Parathyroid adenoma (tissue), 2 donors: ENCODE results near the gene HPD.

Experiments
- H2AFZ ChIP-seq: fragments of 300-600 bp; sonication (generic); one replicate; pipeline ENCODE4 v1.7.0; 2017; ENCODE audit warnings: antibody characterized with exemption, mild to moderate bottlenecking
- H3K27ac ChIP-seq: fragments of 300-600 bp; sonication (generic); one replicate; pipeline ENCODE4 v1.7.0; 2017
- H3K27me3 ChIP-seq: fragments of 300-600 bp; sonication (generic); one replicate; pipeline ENCODE4 v1.7.0; 2017; ENCODE audit warnings: low read length; ENCODE audit not compliant: control insufficient read depth, insufficient read depth
- H3K36me3 ChIP-seq: fragments of 300-600 bp; sonication (generic); one replicate; pipeline ENCODE4 v1.7.0; 2017; ENCODE audit warnings: low read length; ENCODE audit not compliant: control insufficient read depth, insufficient read depth
- H3K4me1 ChIP-seq: fragments of 300-600 bp; sonication (generic); one replicate; pipeline ENCODE4 v1.7.0; 2017; ENCODE audit warnings: control low read depth
- H3K4me2 ChIP-seq: fragments of 300-600 bp; sonication (generic); one replicate; pipeline ENCODE4 v1.7.0; 2017; ENCODE audit warnings: low read length
- H3K4me3 ChIP-seq: fragments of 300-600 bp; sonication (generic); one replicate; pipeline ENCODE4 v1.7.0; 2017; ENCODE audit warnings: low read depth, low read length
- H3K79me2 ChIP-seq: fragments of 300-600 bp; sonication (generic); one replicate; pipeline ENCODE4 v1.7.0; 2017; ENCODE audit warnings: control low read depth
- H3K9ac ChIP-seq: fragments of 300-600 bp; sonication (generic); one replicate; pipeline ENCODE4 v1.7.0; 2017; ENCODE audit warnings: mild to moderate bottlenecking
- H3K9me3 ChIP-seq: fragments of 300-600 bp; sonication (generic); one replicate; pipeline ENCODE4 v1.7.0; 2017; ENCODE audit warnings: low read length; ENCODE audit not compliant: control insufficient read depth
- CTCF ChIP-seq: fragments of 300-600 bp; sonication (generic); IDR thresholded peaks from one replicate; pipeline ENCODE4 v1.7.0; 2017; ENCODE audit warnings: antibody characterized with exemption, mild to moderate bottlenecking
- donor health status: primary hyperparathyroidism.

Gene HPD

DNA sequence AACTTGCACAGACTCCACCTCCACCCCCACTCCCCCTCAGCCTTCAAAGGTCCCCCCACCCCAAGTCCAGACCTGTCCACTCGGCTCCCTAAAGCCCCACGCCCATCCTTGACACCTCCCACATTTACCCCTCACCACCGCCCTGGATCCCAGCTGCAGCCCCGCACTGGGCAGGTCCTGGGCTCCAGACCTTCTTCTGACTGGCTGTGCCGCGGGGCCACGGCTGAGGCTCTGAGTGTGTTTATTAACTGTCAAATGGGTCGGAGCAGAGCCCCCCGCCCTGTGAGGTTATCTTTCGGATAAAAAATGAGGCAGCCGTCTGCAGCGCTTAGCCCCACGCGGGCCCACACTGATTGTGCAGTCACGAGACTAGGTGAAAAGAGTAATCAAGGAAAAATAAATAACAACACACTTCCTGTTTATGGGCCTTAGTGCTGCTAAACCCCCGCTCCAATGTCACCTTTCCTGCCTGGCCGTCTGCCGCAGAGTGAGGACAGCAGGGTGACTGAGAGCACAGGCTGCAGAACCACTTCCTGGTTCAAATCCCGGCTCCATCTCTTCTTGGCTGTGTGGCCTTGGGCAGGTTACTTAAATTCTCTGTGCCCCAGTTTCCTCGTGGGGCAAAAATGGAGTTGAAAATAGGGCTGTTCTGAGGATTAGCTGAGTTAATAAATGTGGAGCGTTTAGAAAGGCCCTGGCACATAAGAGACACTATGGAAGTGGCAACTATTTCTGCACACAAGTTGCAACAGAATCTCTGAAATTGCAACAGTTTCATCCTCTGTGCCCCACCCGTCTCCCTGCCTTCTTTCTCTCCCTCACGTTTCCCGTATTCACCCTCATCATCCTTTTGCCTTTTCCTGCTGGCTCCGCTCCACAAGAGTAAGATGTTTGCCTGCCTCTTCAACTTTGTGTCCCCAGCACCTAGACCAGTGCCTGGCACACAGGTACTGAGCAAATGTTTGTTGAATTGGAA lies 45.5 kb downstream of the HPD start:
- Histone ChIP-seq H3K4me1 (peaks cover 9% of the 10 kb centered on the region), H3K27me3 (no peaks in the 10 kb centered on the region), H3K79me2 (peaks cover 55% of the 10 kb centered on the region), H2AFZ (no peak overlapping the region), H3K36me3 (no peaks in the 10 kb centered on the region), H3K9ac (no peak overlapping the region), H3K27ac (no peak overlapping the region), H3K4me2 (peak overlapping the region; percentile 90), H3K9me3 (no peaks in the 10 kb centered on the region), H3K4me3 (no peak overlapping the region)
- no peak for TF ChIP-seq CTCF

DNA sequence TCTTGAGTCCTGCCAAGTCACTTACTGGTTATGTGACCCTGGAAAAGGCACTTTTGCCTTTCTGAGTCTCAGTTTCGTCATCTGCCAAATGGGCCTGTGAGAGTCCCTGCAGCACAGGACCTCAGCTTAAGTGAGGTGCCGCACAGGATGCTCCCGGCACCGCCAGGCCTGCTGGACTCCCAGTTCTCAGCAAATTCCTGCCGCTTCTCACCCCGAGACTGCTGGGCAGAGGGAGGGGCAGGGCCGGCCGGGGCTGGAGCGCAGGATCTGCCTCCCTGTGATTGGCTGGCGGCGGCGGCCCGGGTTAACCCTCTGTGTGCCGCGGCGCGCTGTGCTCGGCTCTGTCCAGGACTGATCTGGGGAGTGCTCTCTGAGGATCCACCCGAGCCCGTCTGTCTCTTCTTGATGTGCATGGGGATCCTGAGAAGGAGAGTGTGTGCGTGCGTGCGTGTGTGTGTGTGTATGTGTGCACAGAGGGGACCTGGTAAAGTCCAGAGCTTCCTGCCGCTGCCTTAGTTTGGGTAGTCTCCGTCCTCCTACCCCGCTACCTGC lies 46.3 kb downstream of the HPD start:
- H3K4me2 ChIP-seq = peak overlapping the region; percentile 90
- no peaks in the 10 kb centered on the region for H3K36me3 ChIP-seq
- H3K27ac ChIP-seq = peak overlapping the region; percentile 55
- no peaks in the 10 kb centered on the region for H3K27me3 ChIP-seq
- H2AFZ ChIP-seq = no peak overlapping the region
- H3K9ac ChIP-seq = no peak overlapping the region
- H3K79me2 ChIP-seq = peaks cover 51% of the 10 kb centered on the region
- TF ChIP-seq CTCF = no peak
- H3K4me3 ChIP-seq = peak overlapping the region; percentile 79
- peaks cover 9% of the 10 kb centered on the region for H3K4me1 ChIP-seq
- no peaks in the 10 kb centered on the region for H3K9me3 ChIP-seq

DNA sequence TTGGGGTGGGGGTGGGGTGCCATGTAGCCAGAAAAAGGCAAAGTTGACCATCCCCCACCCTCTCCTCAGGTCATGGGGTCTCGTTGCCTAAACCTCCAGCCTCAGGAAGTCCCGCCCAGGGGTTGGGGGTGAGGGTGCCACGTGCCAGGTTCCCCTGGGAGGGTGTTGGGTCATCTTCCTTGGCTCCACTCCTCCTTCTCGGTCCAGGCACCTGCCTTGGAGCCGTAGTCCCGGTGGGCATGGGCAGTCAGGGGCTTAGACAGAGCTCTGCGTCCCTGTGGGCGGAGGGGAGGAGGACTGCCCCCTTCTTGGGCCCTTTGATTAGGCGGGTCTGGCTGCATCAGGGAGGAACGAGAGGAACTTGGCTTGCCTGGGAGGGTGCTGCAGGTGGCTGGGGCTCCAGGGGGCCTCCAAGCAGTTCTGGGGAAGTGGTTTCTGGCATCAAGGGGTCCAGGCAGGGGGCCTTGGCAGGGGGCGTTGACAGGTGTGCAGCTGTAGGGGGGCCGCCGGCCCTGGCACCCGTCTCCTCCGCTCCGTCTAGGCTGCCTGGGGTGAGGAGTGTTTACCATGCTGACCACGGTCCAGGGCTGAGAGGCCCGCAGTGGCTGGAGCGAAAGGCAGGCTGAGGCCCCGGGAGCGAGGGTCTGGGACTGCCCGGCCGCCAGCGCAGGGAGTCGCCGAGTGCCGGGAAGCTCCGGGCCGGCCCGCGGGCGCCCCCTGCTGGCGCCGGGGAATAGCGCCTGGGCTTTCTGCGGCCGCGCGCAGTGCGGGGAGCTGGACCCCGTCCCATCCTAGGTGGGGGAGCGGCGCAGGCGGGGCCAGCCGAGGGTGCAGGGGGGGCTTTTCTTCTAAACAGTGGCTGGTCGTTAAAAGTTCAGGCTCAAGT lies 47.0 kb downstream of the HPD start:
- no peaks in the 10 kb centered on the region for H3K9me3 ChIP-seq
- TF ChIP-seq CTCF = peak; percentile 100

DNA sequence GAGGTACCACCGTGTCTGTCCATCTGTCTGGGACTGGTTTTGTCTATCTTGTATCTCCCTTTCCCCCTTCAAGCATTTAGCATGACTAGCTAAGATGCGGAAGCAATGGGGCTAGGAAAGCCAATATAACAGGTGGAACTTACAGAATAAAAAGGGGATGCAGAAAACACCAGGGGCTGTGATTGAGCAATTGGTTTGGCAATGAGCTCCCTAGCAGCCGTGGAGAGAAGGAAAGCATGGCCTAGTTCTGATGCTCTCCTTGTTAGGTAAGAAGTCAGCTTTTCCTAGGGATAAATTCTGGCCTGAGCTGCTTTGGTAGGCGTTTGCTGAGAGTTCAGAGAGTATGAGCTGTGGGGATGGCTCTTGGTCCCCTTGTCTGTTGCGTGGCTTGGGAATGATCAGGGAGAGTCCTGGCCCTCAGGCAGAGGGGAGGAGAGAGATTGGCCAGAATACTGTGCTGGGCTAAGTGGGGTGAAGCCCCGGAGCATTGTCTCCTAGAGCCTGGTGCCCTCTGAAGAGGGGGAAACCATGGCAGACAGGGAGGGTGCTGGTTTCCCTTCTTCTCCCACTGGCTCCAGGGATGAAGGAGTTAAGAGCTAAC lies 47.7 kb downstream of the HPD start:
- Histone ChIP-seq H3K4me1 (peaks cover 16% of the 10 kb centered on the region), H3K36me3 (no peaks in the 10 kb centered on the region), H3K27me3 (no peaks in the 10 kb centered on the region), H3K9ac (no peak overlapping the region), H3K4me3 (no peak overlapping the region), H3K4me2 (peak overlapping the region; percentile 90), H3K79me2 (peaks cover 54% of the 10 kb centered on the region), H2AFZ (no peak overlapping the region), H3K27ac (peak overlapping the region; percentile 55), H3K9me3 (no peaks in the 10 kb centered on the region)
- TF ChIP-seq CTCF = no peak

More for the DNA sequence above, 47.0 kb downstream of the HPD start:
- H3K4me3 ChIP-seq = peak overlapping the region; percentile 79
- peaks cover 50% of the 10 kb centered on the region for H3K79me2 ChIP-seq
- H3K9ac ChIP-seq = no peak overlapping the region
- peaks cover 14% of the 10 kb centered on the region for H3K4me1 ChIP-seq
- H3K27me3 ChIP-seq = no peaks in the 10 kb centered on the region
- H3K4me2 ChIP-seq = peak overlapping the region; percentile 90
- H3K36me3 ChIP-seq = no peaks in the 10 kb centered on the region
- H2AFZ ChIP-seq = no peak overlapping the region
- H3K27ac ChIP-seq = peak overlapping the region; percentile 55
